Psoas muscle (tissue), 8 donors: Measurements from ENCODE around the gene CHD2. TPM values are rescaled to one million over a fixed set of nuclear protein-coding genes. Genes with fewer than 3 reads are reported as not detected.

ENCODE experiments used
- ATAC-seq, 4 donors: fragments of 200-7000 bp; cut with Tn5 transposase; one replicate each; pipeline ENCODE4 v1.9.1; 2020; ENCODE audit warnings: moderate library complexity in 3 of 4, mild to moderate bottlenecking in 2 of 4
- DNase-seq, 2 donors: peaks; one replicate each; pipeline ENCODE4 v3.0.0-alpha.2; 2020
- H3K27ac ChIP-seq: fragments of 200-600 bp; one replicate; pipeline ENCODE4 v1.8.0; 2022
- H3K27me3 ChIP-seq, 3 donors: fragments of 200-600 bp in 1 of 3; one replicate each; pipeline versions ENCODE4 v1.6.1 to v1.8.0; 2013 to 2022; ENCODE audit warnings: low read length in 2 of 3, mild to moderate bottlenecking in 2 of 3, moderate library complexity in 1 of 3; ENCODE audit not compliant: insufficient read depth in 3 of 3
- H3K36me3 ChIP-seq, 2 donors: fragments of 200-600 bp in 1 of 2; one replicate each; pipeline versions ENCODE4 v1.6.1 to v1.8.0; 2013 to 2022; ENCODE audit warnings: low read depth in 1 of 2, mild to moderate bottlenecking in 1 of 2, moderate library complexity in 1 of 2; ENCODE audit not compliant: insufficient read depth in 1 of 2
- H3K4me1 ChIP-seq: fragments of 200-600 bp; one replicate; pipeline ENCODE4 v1.8.0; 2022
- H3K4me3 ChIP-seq: fragments of 200-600 bp; one replicate; pipeline ENCODE4 v1.8.0; 2022; ENCODE audit warnings: mild to moderate bottlenecking
- H3K9me3 ChIP-seq: fragments of 200-600 bp; one replicate; pipeline ENCODE4 v1.8.0; 2022
- WGBS, 3 donors: extraction: QIAGEN DNeasy Blood & Tissue Kit; methylation state at CpG; one replicate each; pipeline versions ENCODE4 v1.1.6 to v1.1.7; 2013; 5-methylcytosine and 5-hydroxymethylcytosine counted together
- intact Hi-C, 2 donors: fragments of 100-400 bp; cut with DNase I; formaldehyde crosslinking; loops; one replicate each; pipeline versions ENCODE4 v1.11.0 to v1.14.2; 2022
- polyA plus RNA-seq, 3 donors: library from polyadenylated mRNA; stranded (reverse); fragments of 200-250 nt; gene quantifications; one replicate each; pipeline ENCODE4 v1.2.3, GENCODE V29; 2013
- total RNA-seq, 4 donors: library from RNA; stranded (reverse); fragmentation: NEBNext Ultra II Directional in 2 of 4; extraction: Animal tissue kit (Norgen Biotek cat#: 25700) in 2 of 4; gene quantifications; one replicate each; pipeline versions ENCODE4 v1.2.1 to v1.2.4, GENCODE V29; 2021 to 2023
- TF ChIP-seq, protein P1 (sequence below): fragments of 200-600 bp; IDR thresholded peaks from one replicate; pipeline ENCODE4 v1.8.0; 2022; ENCODE audit warnings: antibody characterized with exemption
- donor health status: healthy with polysubstance abuse.
- donor health status: DM: no; HTN: no; CAD: no; lungs with moderate emphysema.
- donor health status: Bipolar disorder and iron deficiency.
- donor health status: healthy.
- donor health status: DM: yes; HTN: yes; CAD: no.
- donor health status: DM: no; HTN: no; CAD: no.
- donor health status: DM: no; HTN: no; CAD: no.
- donor health status: DM: yes; HTN: yes; CAD: no.

The CHD2 gene
- total and polyA plus RNA-seq, 7 donors: 11.1 to 53.0 (median 40.9) TPM

DNA sequence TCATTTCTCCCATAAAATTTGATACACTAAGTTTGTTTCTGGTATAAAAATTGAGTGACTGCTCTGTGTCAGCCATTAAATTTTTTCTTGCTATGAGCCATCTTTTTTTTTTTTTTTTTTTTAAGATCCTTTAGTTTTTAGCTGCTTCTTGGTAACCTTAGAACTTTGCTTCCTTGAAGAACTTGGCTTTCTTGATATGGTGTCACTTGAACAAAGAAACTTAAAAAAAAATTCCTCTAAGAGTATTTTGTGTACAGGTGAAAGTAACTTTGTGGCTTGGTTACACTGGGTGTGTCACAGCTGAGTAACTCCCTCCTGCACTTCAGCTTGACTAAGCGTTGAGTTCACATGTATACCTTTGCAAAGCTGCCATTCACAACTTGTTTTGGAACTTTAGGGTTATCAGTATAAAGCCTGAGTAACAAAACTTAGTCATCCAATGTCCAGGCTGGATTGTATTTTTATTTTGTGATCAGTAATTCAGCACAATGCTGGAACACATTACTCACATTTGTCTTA, 6.5 kb downstream of the CHD2 start:
- Histone ChIP-seq H3K27me3 (no peaks in the 10 kb centered on the region), H3K27ac (peak overlapping the region; percentile 95), H3K4me3 (peak overlapping the region; percentile 68), H3K36me3 (peaks cover 0 to 4% of the 10 kb centered on the region in 2 donors), H3K4me1 (peaks cover 60% of the 10 kb centered on the region), H3K9me3 (no peaks in the 10 kb centered on the region)
- intact Hi-C loops: no loop called here
- no peak for ATAC-seq
- no peak for DNase-seq
- 16 to 34% (median 22%) methylated on average over 1 of the region's 1 CpG for WGBS, 3 donors
- TF ChIP-seq, protein P1, sequence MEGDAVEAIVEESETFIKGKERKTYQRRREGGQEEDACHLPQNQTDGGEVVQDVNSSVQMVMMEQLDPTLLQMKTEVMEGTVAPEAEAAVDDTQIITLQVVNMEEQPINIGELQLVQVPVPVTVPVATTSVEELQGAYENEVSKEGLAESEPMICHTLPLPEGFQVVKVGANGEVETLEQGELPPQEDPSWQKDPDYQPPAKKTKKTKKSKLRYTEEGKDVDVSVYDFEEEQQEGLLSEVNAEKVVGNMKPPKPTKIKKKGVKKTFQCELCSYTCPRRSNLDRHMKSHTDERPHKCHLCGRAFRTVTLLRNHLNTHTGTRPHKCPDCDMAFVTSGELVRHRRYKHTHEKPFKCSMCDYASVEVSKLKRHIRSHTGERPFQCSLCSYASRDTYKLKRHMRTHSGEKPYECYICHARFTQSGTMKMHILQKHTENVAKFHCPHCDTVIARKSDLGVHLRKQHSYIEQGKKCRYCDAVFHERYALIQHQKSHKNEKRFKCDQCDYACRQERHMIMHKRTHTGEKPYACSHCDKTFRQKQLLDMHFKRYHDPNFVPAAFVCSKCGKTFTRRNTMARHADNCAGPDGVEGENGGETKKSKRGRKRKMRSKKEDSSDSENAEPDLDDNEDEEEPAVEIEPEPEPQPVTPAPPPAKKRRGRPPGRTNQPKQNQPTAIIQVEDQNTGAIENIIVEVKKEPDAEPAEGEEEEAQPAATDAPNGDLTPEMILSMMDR: no peak

DNA sequence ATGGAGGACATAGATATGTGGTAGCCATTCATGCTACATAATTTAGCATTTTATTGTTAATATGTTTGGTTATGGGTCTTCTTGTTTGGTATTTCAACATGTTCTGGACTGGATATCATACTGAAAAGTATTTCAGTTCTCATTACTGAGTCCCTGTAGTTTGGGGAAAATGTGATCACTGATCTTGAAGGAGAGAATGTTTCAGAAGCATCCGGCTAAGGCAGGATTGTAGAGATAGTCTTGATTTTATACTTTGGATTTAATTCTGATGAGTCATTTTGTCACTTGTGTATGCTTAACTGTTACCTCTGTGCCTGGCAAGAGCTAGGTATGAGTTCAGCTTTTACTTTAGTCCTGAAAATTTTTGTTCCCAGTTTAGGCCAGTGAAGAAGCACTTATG, 7.1 kb downstream of the CHD2 start:
- Histone ChIP-seq H3K27me3 (no peaks in the 10 kb centered on the region), H3K4me3 (peak overlapping the region; percentile 68), H3K36me3 (no peaks in the 10 kb centered on the region), H3K27ac (peak overlapping the region; percentile 95), H3K4me1 (peaks cover 61% of the 10 kb centered on the region), H3K9me3 (no peaks in the 10 kb centered on the region)
- TF ChIP-seq, protein P1: no peak
- intact Hi-C loops: no loop called here
- WGBS, 3 donors: 16 to 24% (median 18%) methylated on average over 1 of the region's 1 CpG
- DNase-seq (no peak), ATAC-seq (no peak)

DNA sequence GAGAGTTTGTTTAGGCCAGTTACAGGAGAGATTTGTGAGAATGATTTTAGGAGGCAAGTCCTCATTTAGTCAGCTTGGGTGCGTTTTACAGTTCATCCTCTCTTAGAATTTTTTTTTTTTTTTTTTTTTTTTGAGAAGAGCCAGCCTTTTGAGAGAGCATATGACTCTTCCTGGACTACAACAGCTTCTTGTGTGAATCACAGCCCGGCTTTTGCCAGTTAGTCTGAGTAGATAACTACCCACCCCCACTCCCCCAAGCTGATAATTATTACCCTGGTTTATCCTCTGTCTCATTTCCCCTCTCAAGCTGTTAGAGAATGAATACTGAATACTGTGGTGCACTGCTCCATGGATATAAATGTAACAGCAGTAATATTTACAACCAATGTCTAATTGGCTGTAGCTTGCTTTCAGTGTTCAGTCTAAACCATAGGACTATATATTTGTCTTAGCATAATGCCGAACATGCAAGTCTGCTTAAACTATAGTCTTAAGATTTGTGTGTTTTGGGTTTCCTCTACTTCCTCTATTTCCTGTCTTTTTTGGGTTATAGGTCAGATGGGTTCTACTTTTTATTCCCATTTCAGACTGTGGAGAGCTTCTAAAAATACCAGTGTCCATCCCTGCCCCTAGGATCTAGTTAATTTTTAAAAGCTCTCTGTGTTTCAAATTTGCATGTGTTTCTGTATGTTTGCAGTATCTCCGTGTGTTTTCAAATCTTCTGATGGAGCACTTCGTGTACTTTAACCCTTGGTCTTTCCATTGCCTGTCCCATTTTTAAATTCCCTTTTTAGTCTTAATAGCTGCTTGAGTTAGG, 8.0 kb downstream of the CHD2 start:
- ATAC-seq (peak in 3 of 4 donors; percentile 21 to 36 (median 23)), DNase-seq (peak in 1 of 2 donors; percentile 31)
- Histone ChIP-seq H3K9me3 (no peaks in the 10 kb centered on the region), H3K27ac (peak overlapping the region; percentile 95), H3K4me3 (peak overlapping the region; percentile 68), H3K4me1 (peaks cover 62% of the 10 kb centered on the region), H3K27me3 (no peaks in the 10 kb centered on the region), H3K36me3 (no peaks in the 10 kb centered on the region)
- 9 to 13% (median 10%) methylated on average over 5 of the region's 5 CpGs for WGBS, 3 donors
- intact Hi-C loops: no loop called here
- TF ChIP-seq, protein P1: no peak

DNA sequence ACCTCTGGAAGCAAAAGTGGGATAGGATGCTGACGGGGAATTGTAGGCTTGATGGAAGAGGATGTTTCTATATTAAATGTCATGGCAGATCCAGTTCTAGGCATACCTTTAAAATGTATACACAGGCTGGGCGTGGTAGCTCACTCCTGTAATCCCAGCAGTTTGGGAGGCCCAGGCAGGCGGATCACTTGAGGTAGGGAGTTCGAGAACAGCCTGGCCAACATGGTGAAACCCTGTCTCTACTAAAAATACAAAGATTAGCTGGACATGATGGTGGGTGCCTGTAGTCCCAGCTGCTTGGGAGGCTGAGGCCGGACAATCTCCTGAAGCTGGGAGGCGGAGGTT, 8.6 kb downstream of the CHD2 start:
- peak overlapping the region; percentile 68 for H3K4me3 ChIP-seq
- H3K36me3 ChIP-seq: no peaks in the 10 kb centered on the region
- intact Hi-C loops: no loop called here
- ATAC-seq: no peak
- peak overlapping the region; percentile 95 for H3K27ac ChIP-seq
- DNase-seq: no peak
- TF ChIP-seq, protein P1: no peak
- no peaks in the 10 kb centered on the region for H3K9me3 ChIP-seq
- WGBS, 3 donors: 71 to 82% (median 76%) methylated on average over 6 of the region's 6 CpGs
- no peaks in the 10 kb centered on the region for H3K27me3 ChIP-seq
- peaks cover 65% of the 10 kb centered on the region for H3K4me1 ChIP-seq
